Measurements from ENCODE around the gene RARB.

DNA sequence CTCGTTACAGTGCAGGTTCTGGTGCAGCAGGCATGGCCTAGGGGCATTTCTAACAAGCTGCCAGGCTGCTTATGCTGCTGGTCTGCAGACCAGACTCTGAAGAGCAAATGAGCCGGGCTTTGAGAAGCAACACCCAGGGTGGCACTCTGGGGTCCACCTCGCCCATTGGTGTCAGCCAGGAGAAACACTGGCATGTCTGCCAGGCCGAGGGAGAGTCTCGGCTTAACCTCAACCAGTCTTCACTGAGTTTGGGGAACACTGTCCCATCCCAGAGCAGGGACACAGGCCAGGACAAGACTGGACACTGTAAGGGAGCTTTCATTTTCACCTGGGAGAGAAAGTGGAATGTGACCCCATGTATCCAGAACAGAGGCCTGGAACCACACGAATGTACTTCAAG, 143.2 kb downstream of the RARB start:
- TF ChIP-seq, protein P1, sequence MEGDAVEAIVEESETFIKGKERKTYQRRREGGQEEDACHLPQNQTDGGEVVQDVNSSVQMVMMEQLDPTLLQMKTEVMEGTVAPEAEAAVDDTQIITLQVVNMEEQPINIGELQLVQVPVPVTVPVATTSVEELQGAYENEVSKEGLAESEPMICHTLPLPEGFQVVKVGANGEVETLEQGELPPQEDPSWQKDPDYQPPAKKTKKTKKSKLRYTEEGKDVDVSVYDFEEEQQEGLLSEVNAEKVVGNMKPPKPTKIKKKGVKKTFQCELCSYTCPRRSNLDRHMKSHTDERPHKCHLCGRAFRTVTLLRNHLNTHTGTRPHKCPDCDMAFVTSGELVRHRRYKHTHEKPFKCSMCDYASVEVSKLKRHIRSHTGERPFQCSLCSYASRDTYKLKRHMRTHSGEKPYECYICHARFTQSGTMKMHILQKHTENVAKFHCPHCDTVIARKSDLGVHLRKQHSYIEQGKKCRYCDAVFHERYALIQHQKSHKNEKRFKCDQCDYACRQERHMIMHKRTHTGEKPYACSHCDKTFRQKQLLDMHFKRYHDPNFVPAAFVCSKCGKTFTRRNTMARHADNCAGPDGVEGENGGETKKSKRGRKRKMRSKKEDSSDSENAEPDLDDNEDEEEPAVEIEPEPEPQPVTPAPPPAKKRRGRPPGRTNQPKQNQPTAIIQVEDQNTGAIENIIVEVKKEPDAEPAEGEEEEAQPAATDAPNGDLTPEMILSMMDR (conservative IDR thresholded peaks at IDR 0.05 in 1 of 2, IDR thresholded peaks at IDR 0.05 in 1 of 2; ENCODE audit: low read depth in 1 of 2, low read length in 2 of 2) = no peak
- TF ChIP-seq EZH2 (IDR thresholded peaks at IDR 0.05; ENCODE audit: low read length, missing control alignments) = no peak

All from fibroblast of lung (primary cell).